ENCODE results near the gene SEMA5A. TPM values are rescaled to one million over a fixed set of nuclear protein-coding genes. Genes with fewer than 3 reads are reported as not detected.

Gene SEMA5A
- polyA plus RNA-seq, 1 donor from 2014 or later = 3.2 TPM

GRCh38 chr5:9240431-9240830, 305.4 kb downstream of the SEMA5A start:
- no peak overlapping the region for H2AFZ ChIP-seq (ENCODE audit: low read depth, low read length)
- no peaks in the 10 kb centered on the region for H3K79me2 ChIP-seq (replicated peaks; ENCODE audit: insufficient read depth, low read length)
- H3F3A ChIP-seq (ENCODE audit: insufficient read depth, low read length, poor library complexity, severe bottlenecking) = no peaks in the 10 kb centered on the region
- H3K27me3 ChIP-seq (ENCODE audit: insufficient read depth, low read depth, low read length) = no peaks in the 10 kb centered on the region
- no peak overlapping the region for H3K9ac ChIP-seq (ENCODE audit: low read length)
- H3K27ac ChIP-seq (ENCODE audit: low read length) = no peak overlapping the region
- H3K4me3 ChIP-seq (ENCODE audit: low read length) = no peak overlapping the region
- TF ChIP-seq SMC3 (conservative IDR thresholded peaks at IDR 0.05; ENCODE audit: poor library complexity) = no peak
- no peak for TF ChIP-seq CTCF (IDR thresholded peaks at IDR 0.05; ENCODE audit: poor library complexity, severe bottlenecking)
- TF ChIP-seq MXI1 (conservative IDR thresholded peaks at IDR 0.05; ENCODE audit: poor library complexity, severe bottlenecking) = no peak
- TF ChIP-seq EP300 (conservative IDR thresholded peaks at IDR 0.05; ENCODE audit: poor library complexity, severe bottlenecking) = no peak
- no peak for TF ChIP-seq RAD21 (conservative IDR thresholded peaks at IDR 0.05)
- TF ChIP-seq TAF1 (IDR thresholded peaks at IDR 0.05; ENCODE audit: low read depth) = no peak
- no peak for TF ChIP-seq REST (IDR thresholded peaks at IDR 0.05; ENCODE audit: borderline replicate concordance)
- no peak for TF ChIP-seq EZH2 (IDR thresholded peaks at IDR 0.05; ENCODE audit: borderline replicate concordance, insufficient read depth, low read length, poor library complexity, severe bottlenecking)
- TF ChIP-seq POLR2AphosphoS5 (IDR thresholded peaks at IDR 0.05) = no peak
- H4K20me1 ChIP-seq (ENCODE audit: insufficient read depth) = no peaks in the 10 kb centered on the region
- no peak overlapping the region for H3K4me2 ChIP-seq (ENCODE audit: low read length)
- H3K9me2 ChIP-seq (ENCODE audit: insufficient read depth, low read length) = no peaks in the 10 kb centered on the region
- H3K36me3 ChIP-seq (ENCODE audit: insufficient read depth, low read length) = no peaks in the 10 kb centered on the region
- no peaks in the 10 kb centered on the region for H3K9me3 ChIP-seq (ENCODE audit: low read length)

- no peaks in the 10 kb centered on the region for H4K20me1 ChIP-seq (ENCODE audit: insufficient read depth)
- H3K27me3 ChIP-seq (ENCODE audit: insufficient read depth, low read depth, low read length) = no peaks in the 10 kb centered on the region
- H3F3A ChIP-seq (ENCODE audit: insufficient read depth, low read length, poor library complexity, severe bottlenecking) = no peaks in the 10 kb centered on the region
- H3K9me3 ChIP-seq (ENCODE audit: low read length) = no peaks in the 10 kb centered on the region
- no peaks in the 10 kb centered on the region for H3K9me2 ChIP-seq (ENCODE audit: insufficient read depth, low read length)
- no peak overlapping the region for H2AFZ ChIP-seq (ENCODE audit: low read depth, low read length)
- no peak overlapping the region for H3K4me2 ChIP-seq (ENCODE audit: low read length)
- no peaks in the 10 kb centered on the region for H3K36me3 ChIP-seq (ENCODE audit: insufficient read depth, low read length)
- H3K27ac ChIP-seq (ENCODE audit: low read length) = no peak overlapping the region
- no peaks in the 10 kb centered on the region for H3K79me2 ChIP-seq (replicated peaks; ENCODE audit: insufficient read depth, low read length)
- no peak overlapping the region for H3K4me3 ChIP-seq (ENCODE audit: low read length)
- no peak for TF ChIP-seq SMC3 (conservative IDR thresholded peaks at IDR 0.05; ENCODE audit: poor library complexity)
- no peak for TF ChIP-seq POLR2AphosphoS5 (IDR thresholded peaks at IDR 0.05)
- TF ChIP-seq RAD21 (conservative IDR thresholded peaks at IDR 0.05) = no peak
- TF ChIP-seq EZH2 (IDR thresholded peaks at IDR 0.05; ENCODE audit: borderline replicate concordance, insufficient read depth, low read length, poor library complexity, severe bottlenecking) = no peak
- TF ChIP-seq TAF1 (IDR thresholded peaks at IDR 0.05; ENCODE audit: low read depth) = no peak
- TF ChIP-seq CTCF (IDR thresholded peaks at IDR 0.05; ENCODE audit: poor library complexity, severe bottlenecking) = no peak
- no peak for TF ChIP-seq REST (IDR thresholded peaks at IDR 0.05; ENCODE audit: borderline replicate concordance)
- TF ChIP-seq EP300 (conservative IDR thresholded peaks at IDR 0.05; ENCODE audit: poor library complexity, severe bottlenecking) = no peak
- no peak for TF ChIP-seq MXI1 (conservative IDR thresholded peaks at IDR 0.05; ENCODE audit: poor library complexity, severe bottlenecking)
- no peak overlapping the region for H3K9ac ChIP-seq (ENCODE audit: low read length)
Observed at GRCh38 chr5:9239626-9240025, 306.2 kb downstream of the SEMA5A start.
